ENCODE measurements around the gene CALY. TPM values are rescaled to one million over a fixed set of nuclear protein-coding genes. Genes with fewer than 3 reads are reported as not detected.
"Not testable (repeated sequence)": the region's sequence is repeated elsewhere in the genome, so short reads cannot be mapped to it uniquely, and the experiment has no call there.

Gene CALY
- total and polyA plus RNA-seq, 8 donors: 0.22 to 0.55 (median 0.27) TPM; not detected in 5

DNA sequence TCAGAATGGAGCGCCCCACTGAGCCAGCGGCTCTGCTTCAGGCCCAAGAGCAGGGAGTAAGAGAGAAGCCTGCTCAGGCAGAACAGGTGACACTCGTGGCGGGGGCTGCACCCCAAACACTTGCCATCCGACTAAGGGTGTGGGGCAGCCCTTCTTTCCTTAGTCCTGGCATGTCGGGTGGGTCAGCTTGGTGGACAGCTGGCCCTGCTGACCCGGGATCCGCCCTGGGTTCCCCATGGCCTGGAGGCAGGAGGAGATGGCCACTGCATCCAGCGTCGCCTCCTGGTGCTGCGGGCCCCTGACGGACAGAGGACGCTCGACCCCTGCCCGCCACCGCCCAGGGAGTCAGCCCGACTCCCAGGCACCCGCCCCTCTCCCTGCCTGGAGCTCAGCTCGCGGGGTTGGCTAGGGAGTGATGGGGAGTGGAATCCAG is 41.1 kb upstream of the CALY start:
- Histone ChIP-seq H3K9me3 (no peaks in the 10 kb centered on the region), H3K4me1 (peaks cover 9 to 36% of the 10 kb centered on the region in 2 donors), H3K27ac (peak overlapping the region; percentile 42 to 76), H3K4me3 (peak overlapping the region; percentile 56 to 81), H3K27me3 (peaks cover 0 to 29% of the 10 kb centered on the region in 2 donors), H3K36me3 (no peaks in the 10 kb centered on the region)
- no peak for ATAC-seq
- TF ChIP-seq, protein P1, sequence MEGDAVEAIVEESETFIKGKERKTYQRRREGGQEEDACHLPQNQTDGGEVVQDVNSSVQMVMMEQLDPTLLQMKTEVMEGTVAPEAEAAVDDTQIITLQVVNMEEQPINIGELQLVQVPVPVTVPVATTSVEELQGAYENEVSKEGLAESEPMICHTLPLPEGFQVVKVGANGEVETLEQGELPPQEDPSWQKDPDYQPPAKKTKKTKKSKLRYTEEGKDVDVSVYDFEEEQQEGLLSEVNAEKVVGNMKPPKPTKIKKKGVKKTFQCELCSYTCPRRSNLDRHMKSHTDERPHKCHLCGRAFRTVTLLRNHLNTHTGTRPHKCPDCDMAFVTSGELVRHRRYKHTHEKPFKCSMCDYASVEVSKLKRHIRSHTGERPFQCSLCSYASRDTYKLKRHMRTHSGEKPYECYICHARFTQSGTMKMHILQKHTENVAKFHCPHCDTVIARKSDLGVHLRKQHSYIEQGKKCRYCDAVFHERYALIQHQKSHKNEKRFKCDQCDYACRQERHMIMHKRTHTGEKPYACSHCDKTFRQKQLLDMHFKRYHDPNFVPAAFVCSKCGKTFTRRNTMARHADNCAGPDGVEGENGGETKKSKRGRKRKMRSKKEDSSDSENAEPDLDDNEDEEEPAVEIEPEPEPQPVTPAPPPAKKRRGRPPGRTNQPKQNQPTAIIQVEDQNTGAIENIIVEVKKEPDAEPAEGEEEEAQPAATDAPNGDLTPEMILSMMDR (IDR thresholded peaks at IDR 0.05): no peak
- no peak for DNase-seq
- intact Hi-C loops (cut with DNase I): no loop called here

DNA sequence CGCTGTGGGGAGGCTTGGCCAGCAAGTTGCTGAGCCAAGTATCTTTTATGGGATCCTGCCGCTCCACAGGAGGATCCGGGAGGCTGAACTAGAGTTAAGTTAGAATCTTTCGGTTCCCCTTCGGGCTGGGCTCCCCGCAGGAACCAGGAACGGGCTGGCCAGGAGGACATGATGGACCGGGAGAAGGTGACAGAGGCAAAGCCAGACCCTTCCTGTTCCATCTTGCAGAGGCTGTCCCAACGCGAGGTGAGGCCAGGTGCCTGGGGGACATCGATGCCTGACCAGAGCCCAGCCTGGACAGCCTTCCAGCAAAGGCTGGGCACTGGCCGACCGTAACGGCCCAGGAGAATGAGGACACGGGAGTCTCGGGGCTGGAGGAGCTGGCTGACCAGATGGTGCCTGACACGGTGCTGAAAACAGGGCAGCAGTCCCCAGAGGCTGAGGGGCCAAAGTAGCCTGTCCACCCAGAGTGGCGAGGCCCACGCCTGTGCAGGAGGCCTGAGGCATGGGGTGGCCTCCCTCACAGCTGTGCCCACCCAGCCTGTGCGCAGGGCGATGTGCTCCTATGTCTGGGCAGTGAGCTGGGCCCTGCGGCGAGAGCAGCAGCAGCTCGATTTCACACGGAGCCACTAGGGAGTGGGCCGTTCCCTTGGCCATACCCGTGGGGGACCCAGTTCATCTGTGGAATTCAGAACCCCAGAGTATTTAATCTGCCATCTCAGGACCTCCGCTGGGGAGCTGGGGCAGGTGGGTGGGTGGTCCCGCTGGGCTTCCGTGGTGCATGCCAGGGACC is 40.5 kb upstream of the CALY start:
- TF ChIP-seq, protein P1 (IDR thresholded peaks at IDR 0.05): no peak
- Histone ChIP-seq H3K9me3 (no peaks in the 10 kb centered on the region), H3K27me3 (peaks cover 0 to 29% of the 10 kb centered on the region in 2 donors), H3K4me1 (peaks cover 9 to 39% of the 10 kb centered on the region in 2 donors), H3K4me3 (no peak overlapping the region), H3K27ac (no peak overlapping the region), H3K36me3 (no peaks in the 10 kb centered on the region)
- intact Hi-C loops (cut with DNase I): no loop called here
- no peak for ATAC-seq
- peak in 1 of 4 donors; percentile 75 for DNase-seq

DNA sequence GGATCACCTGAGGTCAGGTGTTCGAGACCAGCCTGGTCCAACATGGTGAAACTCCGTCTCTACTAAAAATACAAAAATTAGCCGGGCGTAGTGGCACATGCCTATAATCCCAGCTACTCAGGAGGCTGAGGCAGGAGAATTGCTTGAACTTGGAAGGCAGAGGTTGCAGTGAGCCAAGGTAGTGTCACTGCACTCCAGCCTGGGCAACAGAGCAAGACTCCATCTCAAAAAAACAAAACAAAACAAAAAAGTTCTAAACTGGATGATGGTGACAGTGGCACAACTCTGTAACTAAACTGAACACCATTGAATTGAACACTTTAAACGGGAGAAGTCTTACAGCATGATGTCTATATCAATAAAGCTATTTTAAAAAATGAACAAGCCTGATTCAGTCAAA is 39.5 kb upstream of the CALY start:
- DNase-seq; ATAC-seq; H3K9me3 ChIP-seq; intact Hi-C loops (cut with DNase I); H3K36me3 ChIP-seq; H3K4me3 ChIP-seq; H3K27ac ChIP-seq: not testable (repeated sequence)
- H3K27me3 ChIP-seq: peaks cover 0 to 29% of the 10 kb centered on the region in 2 donors
- H3K4me1 ChIP-seq: peaks cover 9 to 49% of the 10 kb centered on the region in 2 donors

DNA sequence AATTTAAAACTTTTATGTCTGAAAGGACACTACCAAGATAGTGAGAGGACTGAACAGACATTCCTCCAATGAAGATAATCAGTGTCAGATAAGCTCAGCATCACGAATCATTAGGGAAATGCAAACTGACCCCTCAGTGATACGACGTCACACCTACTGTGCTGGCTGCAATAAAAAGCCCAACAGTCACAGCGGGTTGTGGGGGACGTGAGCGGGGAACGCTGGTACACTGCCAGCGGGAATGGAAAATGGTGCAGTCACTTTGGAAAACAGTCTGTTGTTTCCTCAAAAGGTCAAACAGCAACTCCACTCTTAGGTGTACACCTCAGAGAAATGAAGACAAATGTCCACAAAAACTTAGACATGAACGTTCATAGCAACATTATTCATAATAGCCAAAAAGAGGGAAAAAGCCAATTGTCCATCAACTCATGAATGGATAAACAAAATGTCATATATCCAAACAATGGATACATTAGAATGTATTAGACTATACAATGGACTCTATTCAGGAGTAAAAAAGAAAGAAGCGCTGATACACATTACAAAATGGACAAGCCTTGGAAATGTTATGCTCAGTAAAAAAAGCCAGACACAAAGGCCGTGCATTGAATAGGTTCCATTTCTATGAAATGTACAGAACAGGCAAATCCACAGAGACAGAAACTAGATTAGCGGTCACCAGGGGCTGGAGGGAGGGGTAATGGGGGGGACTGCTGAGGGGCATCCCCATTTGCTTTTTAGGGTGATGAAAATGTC is 38.8 kb upstream of the CALY start:
- intact Hi-C loops (cut with DNase I): no loop called here
- Histone ChIP-seq H3K4me3 (no peak overlapping the region), H3K27me3 (peaks cover 0 to 29% of the 10 kb centered on the region in 2 donors), H3K9me3 (no peaks in the 10 kb centered on the region), H3K36me3 (peaks cover 0 to 4% of the 10 kb centered on the region in 2 donors), H3K27ac (no peak overlapping the region), H3K4me1 (peaks cover 9 to 49% of the 10 kb centered on the region in 2 donors)
- TF ChIP-seq, protein P1 (IDR thresholded peaks at IDR 0.05): no peak
- ATAC-seq (no peak), DNase-seq (no peak)

DNA sequence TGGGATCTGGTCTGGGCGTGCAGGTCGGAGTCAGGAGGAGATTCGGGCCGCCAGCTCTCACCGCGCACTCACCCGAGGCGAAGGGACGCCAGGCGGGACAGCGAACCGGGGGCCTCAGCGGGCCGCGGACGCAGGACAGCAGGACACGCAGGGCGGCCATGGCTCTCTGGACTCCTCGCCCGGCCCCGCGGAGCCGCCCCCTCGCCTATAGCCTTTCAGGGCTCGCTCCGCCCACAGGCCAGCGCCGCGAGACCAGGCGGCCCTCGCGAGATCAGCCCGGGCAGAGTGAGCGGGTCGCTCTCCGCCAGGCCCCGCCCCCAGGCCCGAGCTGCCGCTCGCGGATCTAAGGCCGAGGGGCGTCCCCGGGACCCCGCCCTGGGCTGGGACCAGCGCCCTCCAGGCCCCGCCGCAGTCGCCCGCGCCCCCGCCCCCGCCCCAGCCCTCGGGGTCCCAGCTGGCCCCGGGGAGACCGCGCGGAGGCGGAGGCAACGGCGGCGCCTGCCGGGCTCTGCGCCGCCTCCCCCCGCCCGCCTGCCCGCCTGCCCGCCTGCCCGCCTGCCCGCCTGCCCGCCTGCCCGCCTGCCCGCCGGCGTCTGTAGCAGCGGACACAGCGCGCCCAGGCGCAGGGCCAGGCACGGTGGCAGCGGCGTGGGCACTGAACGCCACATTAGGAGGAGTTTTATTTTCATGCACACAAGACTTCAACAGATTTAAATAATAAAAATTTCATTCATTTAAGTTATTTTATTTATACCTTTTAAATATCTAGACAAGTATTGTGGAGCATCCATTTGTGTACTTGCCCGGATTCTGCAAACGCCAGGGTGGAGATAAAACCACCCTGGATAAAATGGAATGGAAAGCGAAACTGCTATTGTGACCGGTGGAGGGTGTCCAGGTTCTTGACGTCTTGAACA is 36.7 kb upstream of the CALY start, which contains the start of gene ECHS1:
ECHS1 (minus strand) TSS at position 181 of the 917 bp plus-strand sequence; CDS start at position 160, 21 bp downstream.
- DNase-seq (peak; percentile 92 to 100 (median 96)), ATAC-seq (peak; percentile 99)
- peaks cover 0 to 12% of the 10 kb centered on the region in 2 donors for H3K27me3 ChIP-seq
- intact Hi-C loops (cut with DNase I): no loop called here
- peaks cover 9 to 32% of the 10 kb centered on the region in 2 donors for H3K4me1 ChIP-seq
- peak within 1 kb of the TSS; percentile 86 to 90 for H3K27ac ChIP-seq
- no peaks in the 10 kb centered on the region for H3K9me3 ChIP-seq
- peaks cover 0 to 25% of the 10 kb centered on the region in 2 donors for H3K36me3 ChIP-seq
- H3K4me3 ChIP-seq: peak within 1 kb of the TSS; percentile 63 to 74
- TF ChIP-seq, protein P1 (IDR thresholded peaks at IDR 0.05): no peak

Data from left lung (tissue), 10 donors.